Measurements from ENCODE around the gene CPM. TPM values are rescaled to one million over a fixed set of nuclear protein-coding genes. Genes with fewer than 3 reads are reported as not detected.

Gene CPM
- total RNA-seq, 4 donors from 2014 or later = 30.2 to 51.9 (median 35.0) TPM

DNA sequence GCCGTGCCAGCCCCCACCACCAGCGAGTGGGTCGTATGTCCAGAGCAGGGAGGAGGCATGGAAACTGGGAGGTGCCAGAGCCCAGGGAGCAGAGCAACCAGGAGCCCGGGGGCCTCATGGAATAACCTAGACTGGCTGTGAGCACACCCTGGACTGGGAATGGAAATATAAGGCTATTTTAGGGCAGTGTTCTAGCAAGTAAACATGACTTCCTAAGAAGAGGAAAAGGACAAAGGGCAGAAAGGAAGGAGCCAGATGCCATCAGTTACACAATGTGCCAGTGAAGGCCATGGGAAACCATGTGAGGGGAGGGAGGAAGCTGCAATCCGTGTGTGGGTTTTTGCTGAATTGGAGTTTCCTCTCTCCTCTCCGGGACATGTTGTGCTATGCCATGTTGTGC is 18.7 kb upstream of the CPM start:
- H3K4me3 ChIP-seq = no peak overlapping the region
- TF ChIP-seq CTCF (IDR thresholded peaks at IDR 0.05) (no peak), POLR2A (IDR thresholded peaks at IDR 0.05; ENCODE audit: low read depth) (no peak), POLR2AphosphoS5 (IDR thresholded peaks at IDR 0.05) (peak; percentile 40 to 56), EP300 (IDR thresholded peaks at IDR 0.05) (no peak)
- peaks cover 0 to 18% (median 5%) of the 10 kb centered on the region in 4 donors for H3K4me1 ChIP-seq
- H3K27ac ChIP-seq (replicated peaks in 1 of 4) = peak overlapping the region in 3 of 4 donors; percentile 30 to 44 (median 43)
- no peaks in the 10 kb centered on the region for H3K9me3 ChIP-seq
- H3K36me3 ChIP-seq = no peaks in the 10 kb centered on the region
- DNase-seq (ENCODE audit: extremely low spot score) = no peak
- 73% methylated on average over 6 of the region's 6 CpGs for WGBS
- no peaks in the 10 kb centered on the region for H3K27me3 ChIP-seq
- intact Hi-C loops (cut with DNase I) = no loop called here

- no peak for TF ChIP-seq EP300 (IDR thresholded peaks at IDR 0.05)
- TF ChIP-seq POLR2AphosphoS5 (IDR thresholded peaks at IDR 0.05) = no peak
- TF ChIP-seq POLR2A (IDR thresholded peaks at IDR 0.05; ENCODE audit: low read depth) = no peak
- no peak for TF ChIP-seq CTCF (IDR thresholded peaks at IDR 0.05)
- intact Hi-C loops (cut with DNase I) = no loop called here
- no peaks in the 10 kb centered on the region for H3K27me3 ChIP-seq
- H3K4me3 ChIP-seq = no peak overlapping the region
- WGBS = 94% methylated on average over 4 of the region's 4 CpGs
- H3K36me3 ChIP-seq = no peaks in the 10 kb centered on the region
- no peak for DNase-seq (ENCODE audit: extremely low spot score)
- no peak overlapping the region for H3K27ac ChIP-seq (replicated peaks in 1 of 4)
- peaks cover 0 to 18% (median 5%) of the 10 kb centered on the region in 4 donors for H3K4me1 ChIP-seq
- no peaks in the 10 kb centered on the region for H3K9me3 ChIP-seq
These were observed 17.5 kb upstream of the CPM start for GRCh38 chr12:68950511-68950910.

DNA sequence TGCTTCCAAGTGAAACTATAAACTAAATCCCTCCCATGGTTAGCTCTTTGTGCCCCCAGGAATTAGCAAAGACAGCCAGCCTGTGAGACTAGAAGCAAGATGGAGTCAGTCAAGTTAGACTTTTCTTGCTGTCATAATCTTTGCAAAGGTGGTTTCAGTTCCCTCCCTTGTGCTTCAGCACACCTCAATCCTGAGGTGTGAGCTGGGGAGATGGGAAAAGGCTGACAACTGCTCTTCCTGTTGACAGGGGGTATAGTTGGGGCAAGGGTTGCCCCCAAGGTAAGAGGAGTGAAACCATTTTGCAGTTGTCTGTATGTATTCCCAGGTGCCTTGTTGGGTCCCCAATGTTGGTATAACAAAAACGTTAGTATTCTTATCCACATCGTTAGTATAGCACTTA is 12.3 kb upstream of the CPM start:
- intact Hi-C loops (cut with DNase I) = no loop called here
- H3K4me1 ChIP-seq = no peaks in the 10 kb centered on the region
- 94% methylated on average over 2 of the region's 2 CpGs for WGBS
- H3K4me3 ChIP-seq = no peak overlapping the region
- H3K9me3 ChIP-seq = no peaks in the 10 kb centered on the region
- no peaks in the 10 kb centered on the region for H3K27me3 ChIP-seq
- no peak for DNase-seq (ENCODE audit: extremely low spot score)
- H3K27ac ChIP-seq (replicated peaks in 1 of 4) = no peak overlapping the region
- no peaks in the 10 kb centered on the region for H3K36me3 ChIP-seq
- TF ChIP-seq POLR2A (IDR thresholded peaks at IDR 0.05; ENCODE audit: low read depth) = no peak
- TF ChIP-seq POLR2AphosphoS5 (IDR thresholded peaks at IDR 0.05) = no peak
- no peak for TF ChIP-seq EP300 (IDR thresholded peaks at IDR 0.05)
- TF ChIP-seq CTCF (IDR thresholded peaks at IDR 0.05) = no peak

- Histone ChIP-seq H3K36me3 (no peaks in the 10 kb centered on the region), H3K27me3 (no peaks in the 10 kb centered on the region), H3K4me3 (no peak overlapping the region), H3K27ac (replicated peaks in 1 of 4) (no peak overlapping the region), H3K4me1 (no peaks in the 10 kb centered on the region), H3K9me3 (no peaks in the 10 kb centered on the region)
- intact Hi-C loops (cut with DNase I) = no loop called here
- no peak for TF ChIP-seq POLR2A (IDR thresholded peaks at IDR 0.05; ENCODE audit: low read depth)
- peak; percentile 29 for DNase-seq (ENCODE audit: extremely low spot score)
- WGBS = 73% methylated on average over 5 of the region's 5 CpGs
These were observed 11.5 kb upstream of the CPM start for GRCh38 chr12:68944296-68945076.

DNA sequence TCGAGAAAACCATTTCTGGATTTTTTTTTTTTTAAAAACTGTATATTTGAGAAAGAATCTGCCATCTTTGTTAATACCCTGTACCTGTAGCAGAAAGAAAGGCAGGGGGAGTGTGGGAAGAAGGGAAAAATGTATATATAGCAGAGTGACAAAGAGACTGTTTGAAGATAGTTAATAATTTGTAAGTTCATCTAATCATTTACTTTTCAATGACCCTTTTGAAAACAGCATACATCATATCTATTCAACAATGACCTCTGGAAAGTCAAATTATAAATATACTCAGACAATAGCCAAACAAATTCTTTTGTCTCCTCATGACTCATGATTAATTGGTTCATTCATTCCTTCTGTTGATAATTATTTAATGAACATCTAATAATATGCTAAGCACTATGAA is 10.9 kb upstream of the CPM start:
- no peaks in the 10 kb centered on the region for H3K27me3 ChIP-seq
- TF ChIP-seq POLR2AphosphoS5 (IDR thresholded peaks at IDR 0.05) (no peak), CTCF (IDR thresholded peaks at IDR 0.05) (no peak), EP300 (IDR thresholded peaks at IDR 0.05) (no peak), POLR2A (IDR thresholded peaks at IDR 0.05; ENCODE audit: low read depth) (no peak)
- H3K27ac ChIP-seq (replicated peaks in 1 of 4) = no peak overlapping the region
- H3K4me3 ChIP-seq = no peak overlapping the region
- no peaks in the 10 kb centered on the region for H3K9me3 ChIP-seq
- intact Hi-C loops (cut with DNase I) = no loop called here
- no peaks in the 10 kb centered on the region for H3K4me1 ChIP-seq
- no peaks in the 10 kb centered on the region for H3K36me3 ChIP-seq
- no peak for DNase-seq (ENCODE audit: extremely low spot score)
- WGBS = 71% methylated on average over 1 of the region's 1 CpG
